Sigmoid colon (tissue), 7 donors: ENCODE measurements around the gene SPG7. TPM values are rescaled to one million over a fixed set of nuclear protein-coding genes. Genes with fewer than 3 reads are reported as not detected.

ENCODE experiments used
- DNase-seq: peaks from one replicate; pipeline ENCODE4 v3.0.0-alpha.2; 2019
- H3K27ac ChIP-seq, 4 donors: fragments of 200-600 bp; sonication (generic); one replicate each; pipeline ENCODE4 v1.5.1; 2016 to 2019; ENCODE audit warnings: mild to moderate bottlenecking in 1 of 4
- H3K27me3 ChIP-seq, 3 donors: fragments of 200-600 bp; sonication (generic); one replicate each; pipeline ENCODE4 v1.5.1; 2019; ENCODE audit warnings: mild to moderate bottlenecking in 1 of 3
- H3K36me3 ChIP-seq, 4 donors: fragments of 200-600 bp; sonication (generic); one replicate each; pipeline ENCODE4 v1.5.1; 2016 to 2019
- H3K4me1 ChIP-seq, 4 donors: fragments of 200-600 bp; sonication (generic); one replicate each; pipeline ENCODE4 v1.5.1; 2017 to 2019
- H3K4me3 ChIP-seq, 4 donors: fragments of 200-600 bp; sonication (generic); one replicate each; pipeline ENCODE4 v1.5.1; 2017 to 2019; ENCODE audit warnings: mild to moderate bottlenecking in 2 of 4, moderate library complexity in 1 of 4
- H3K9me3 ChIP-seq, 4 donors: fragments of 200-600 bp in 3 of 4; sonication (generic) in 3 of 4; one replicate each; pipeline versions ENCODE4 v1.5.1 to v1.6.1; 2013 to 2019
- CTCF ChIP-seq, 4 experiments: fragments of 450-650 bp in 3 of 4; fragments of 200-600 bp in 1 of 4; IDR thresholded peaks; one replicate each; pipeline ENCODE4 v1.5.1; 2016 to 2019; ENCODE audit warnings: antibody characterized with exemption in 4 of 4, mild to moderate bottlenecking in 3 of 4, moderate library complexity in 2 of 4
- EP300 ChIP-seq, 4 donors: sonication (generic); formaldehyde crosslinking; IDR thresholded peaks; one replicate each; pipeline ENCODE4 v1.6.1; 2017; ENCODE audit warnings: antibody characterized with exemption in 4 of 4
- POLR2A ChIP-seq, 2 donors: fragments of 450-650 bp; IDR thresholded peaks; one replicate each; pipeline ENCODE4 v1.6.1; 2016; ENCODE audit warnings: antibody characterized with exemption in 2 of 2, mild to moderate bottlenecking in 2 of 2, moderate library complexity in 2 of 2
- POLR2AphosphoS5 ChIP-seq, 4 donors: sonication (generic); formaldehyde crosslinking; IDR thresholded peaks; one replicate each; pipeline ENCODE4 v1.6.1; 2017; ENCODE audit warnings: antibody characterized with exemption in 4 of 4
- WGBS, 2 donors: extraction: QIAGEN DNeasy Blood & Tissue Kit; methylation state at CpG; one replicate each; pipeline ENCODE4 v1.1.7; 2013; 5-methylcytosine and 5-hydroxymethylcytosine counted together
- intact Hi-C: fragments of 100-400 bp; cut with DNase I; formaldehyde crosslinking; loops from one replicate; pipeline ENCODE4 v1.15.1; 2023
- polyA plus RNA-seq, 3 donors: library from polyadenylated mRNA; stranded (reverse); fragments of 200-250 nt; gene quantifications; one replicate each; pipeline ENCODE4 v1.2.3, GENCODE V29; 2013
- total RNA-seq, 4 donors: library from RNA; depleted of rRNA; stranded (reverse); fragments of >200 nt; gene quantifications; one replicate each; pipeline ENCODE4 v1.1.0, GENCODE V29; 2016
- donor health status: healthy with polysubstance abuse.
- donor health status: Bipolar disorder and iron deficiency.
- donor health status: healthy.

SPG7 gene
- total and polyA plus RNA-seq, 7 donors, result 27.7 to 211 (median 75.3) TPM

- no peak for TF ChIP-seq EP300 (IDR thresholded peaks at IDR 0.05)
- TF ChIP-seq POLR2A (IDR thresholded peaks at IDR 0.05), result no peak
- TF ChIP-seq POLR2AphosphoS5 (IDR thresholded peaks at IDR 0.05), result no peak
- TF ChIP-seq CTCF (IDR thresholded peaks at IDR 0.05), result no peak
- H3K4me1 ChIP-seq, result peaks cover 0 to 85% (median 79%) of the 10 kb centered on the region in 4 donors
- H3K36me3 ChIP-seq, result no peaks in the 10 kb centered on the region
- 59 to 84% methylated on average over 5 of the region's 5 CpGs for WGBS, 2 donors
- H3K9me3 ChIP-seq, result no peaks in the 10 kb centered on the region
- no peak overlapping the region for H3K4me3 ChIP-seq
- H3K27me3 ChIP-seq, result no peaks in the 10 kb centered on the region
- intact Hi-C loops, result loop anchor here (5.0 kb wide), 1 partner anchor 142 kb away; no protein-coding TSS in a partner anchor
- no peak for DNase-seq
- H3K27ac ChIP-seq, result peak overlapping the region in 1 of 4 donors; percentile 13
Measured at GRCh38 chr16:89484041-89484501, 24.1 kb upstream of the SPG7 start.

- 50 to 53% methylated on average over 11 of the region's 11 CpGs for WGBS, 2 donors
- intact Hi-C loops, result loop anchor here (5.0 kb wide), 2 partner anchors 143 to 153 kb away; no protein-coding TSS in a partner anchor
Measured at GRCh38 chr16:89484923-89485679, 23.1 kb upstream of the SPG7 start.

GRCh38 chr16:89485701-89486246, 22.4 kb upstream of the SPG7 start:
- intact Hi-C loops, result loop anchor here (5.0 kb wide), 1 partner anchor 153 kb away; no protein-coding TSS in a partner anchor
- TF ChIP-seq POLR2AphosphoS5 (IDR thresholded peaks at IDR 0.05), result no peak
- 40 to 43% methylated on average over 4 of the region's 4 CpGs for WGBS, 2 donors
- H3K9me3 ChIP-seq, result no peaks in the 10 kb centered on the region
- no peak overlapping the region for H3K4me3 ChIP-seq
- no peaks in the 10 kb centered on the region for H3K36me3 ChIP-seq
- peaks cover 0 to 80% (median 74%) of the 10 kb centered on the region in 4 donors for H3K4me1 ChIP-seq
- DNase-seq, result no peak
- H3K27me3 ChIP-seq, result no peaks in the 10 kb centered on the region
- H3K27ac ChIP-seq, result no peak overlapping the region

More at GRCh38 chr16:89484923-89485679, 23.1 kb upstream of the SPG7 start:
- peaks cover 0 to 82% (median 75%) of the 10 kb centered on the region in 4 donors for H3K4me1 ChIP-seq
- no peaks in the 10 kb centered on the region for H3K27me3 ChIP-seq
- no peak overlapping the region for H3K4me3 ChIP-seq
- TF ChIP-seq CTCF (IDR thresholded peaks at IDR 0.05) (no peak), POLR2AphosphoS5 (IDR thresholded peaks at IDR 0.05) (no peak), EP300 (IDR thresholded peaks at IDR 0.05) (no peak), POLR2A (IDR thresholded peaks at IDR 0.05) (no peak)
- DNase-seq, result no peak
- H3K27ac ChIP-seq, result peak overlapping the region in 1 of 4 donors; percentile 13
- no peaks in the 10 kb centered on the region for H3K9me3 ChIP-seq
- H3K36me3 ChIP-seq, result no peaks in the 10 kb centered on the region

- 1% methylated on average over 71 of the region's 71 CpGs for WGBS, 2 donors
- intact Hi-C loops, result loop anchor here (5.0 kb wide), 1 partner anchor 157 kb away; no protein-coding TSS in a partner anchor
- peaks cover 0 to 62% (median 55%) of the 10 kb centered on the region in 4 donors for H3K4me1 ChIP-seq
- peak overlapping the region; percentile 69 to 98 (median 94) for H3K4me3 ChIP-seq
- H3K27ac ChIP-seq, result peak overlapping the region; percentile 95 to 100 (median 98)
- no peaks in the 10 kb centered on the region for H3K9me3 ChIP-seq
- TF ChIP-seq POLR2AphosphoS5 (IDR thresholded peaks at IDR 0.05) (peak; percentile 64 to 84 (median 80)), CTCF (IDR thresholded peaks at IDR 0.05) (peak in 2 of 4 experiments; percentile 34 to 56), POLR2A (IDR thresholded peaks at IDR 0.05) (no peak), EP300 (IDR thresholded peaks at IDR 0.05) (no peak)
- H3K27me3 ChIP-seq, result no peaks in the 10 kb centered on the region
- H3K36me3 ChIP-seq, result no peaks in the 10 kb centered on the region
- peak; percentile 95 for DNase-seq
Measured at GRCh38 chr16:89489040-89489897, 18.9 kb upstream of the SPG7 start.
